ENCODE measurements around the gene HMGB3.
"Not testable (repeated sequence)": the region's sequence is repeated elsewhere in the genome, so short reads cannot be mapped to it uniquely, and the experiment has no call there.

The HMGB3 gene

GRCh38 chrX:150961631-150962030, 21.5 kb upstream of the HMGB3 start:
- no peak for DNase-seq (ENCODE audit: low read depth in 2 of 2)
- H3K4me3 ChIP-seq (replicated peaks in 1 of 2; ENCODE audit: low read depth in 2 of 2, low read length in 2 of 2): no peak overlapping the region
- TF ChIP-seq CTCF (IDR thresholded peaks at IDR 0.05; ENCODE audit: low read depth, low read length): no peak

GRCh38 chrX:150964416-150964815, 18.7 kb upstream of the HMGB3 start:
- not testable (repeated sequence) for H3K4me3 ChIP-seq (replicated peaks in 1 of 2; ENCODE audit: low read depth in 2 of 2, low read length in 2 of 2); DNase-seq (ENCODE audit: low read depth in 2 of 2)

- no peak overlapping the region for H3K4me3 ChIP-seq (replicated peaks in 1 of 2; ENCODE audit: low read depth in 2 of 2, low read length in 2 of 2)
- no peak for TF ChIP-seq CTCF (IDR thresholded peaks at IDR 0.05; ENCODE audit: low read depth, low read length)
- no peak for DNase-seq (ENCODE audit: low read depth in 2 of 2)
Observed at GRCh38 chrX:150966235-150966634, 16.9 kb upstream of the HMGB3 start.

- no peak for DNase-seq (ENCODE audit: low read depth in 2 of 2)
- no peak overlapping the region for H3K4me3 ChIP-seq (replicated peaks in 1 of 2; ENCODE audit: low read depth in 2 of 2, low read length in 2 of 2)
- TF ChIP-seq CTCF (IDR thresholded peaks at IDR 0.05; ENCODE audit: low read depth, low read length): no peak
Observed at GRCh38 chrX:150966742-150967141, 16.4 kb upstream of the HMGB3 start.

- H3K4me3 ChIP-seq (replicated peaks in 1 of 2; ENCODE audit: low read depth in 2 of 2, low read length in 2 of 2): no peak overlapping the region
- DNase-seq (ENCODE audit: low read depth in 2 of 2): no peak
- TF ChIP-seq CTCF (IDR thresholded peaks at IDR 0.05; ENCODE audit: low read depth, low read length): no peak
Observed at GRCh38 chrX:150967786-150968185, 15.3 kb upstream of the HMGB3 start.

- no peak for TF ChIP-seq CTCF (IDR thresholded peaks at IDR 0.05; ENCODE audit: low read depth, low read length)
- no peak overlapping the region for H3K4me3 ChIP-seq (replicated peaks in 1 of 2; ENCODE audit: low read depth in 2 of 2, low read length in 2 of 2)
- DNase-seq (ENCODE audit: low read depth in 2 of 2): no peak
Observed at GRCh38 chrX:150968862-150969720, 14.0 kb upstream of the HMGB3 start.

- TF ChIP-seq CTCF (IDR thresholded peaks at IDR 0.05; ENCODE audit: low read depth, low read length): no peak
- H3K4me3 ChIP-seq (replicated peaks in 1 of 2; ENCODE audit: low read depth in 2 of 2, low read length in 2 of 2): no peak overlapping the region
- no peak for DNase-seq (ENCODE audit: low read depth in 2 of 2)
Observed at GRCh38 chrX:150972450-150972849, 10.7 kb upstream of the HMGB3 start.
